K562 (cell line): ENCODE results near the gene PRPF39.

Source experiments
- CTCF ChIP-seq, 3 experiments: IDR thresholded peaks in 2 of 3; conservative IDR thresholded peaks in 1 of 3; 2 replicates each; pipeline ENCODE4 v1.5.1; 2011 to 2012; ENCODE audit warnings: low read length in 3 of 3, mild to moderate bottlenecking in 3 of 3, control low read depth in 2 of 3, improper control_type of control experiment in 1 of 3, inconsistent platforms in 1 of 3, low read depth in 1 of 3, mixed read lengths in 1 of 3, moderate library complexity in 1 of 3; ENCODE audit not compliant: insufficient read depth in 2 of 3
- NFXL1 ChIP-seq: fragments of 450-650 bp; formaldehyde crosslinking; IDR thresholded peaks from 2 replicates; pipeline ENCODE4 v1.4.0; 2021; ENCODE audit warnings: mild to moderate bottlenecking
- NUFIP1 ChIP-seq: fragments of 450-650 bp; IDR thresholded peaks from 2 replicates; pipeline ENCODE4 v1.6.1; 2018; ENCODE audit not compliant: partially characterized antibody
- RBBP5 ChIP-seq: fragments of 200-600 bp; sonication (generic); IDR thresholded peaks from 2 replicates; pipeline ENCODE4 v1.6.1; 2012; ENCODE audit warnings: borderline replicate concordance, mild to moderate bottlenecking, low read length, control low read depth, inconsistent platforms; ENCODE audit not compliant: insufficient read depth, poor library complexity, severe bottlenecking
- SMAD1 ChIP-seq: fragments of 150-350 bp; IDR thresholded peaks from 2 replicates; pipeline ENCODE4 v1.6.1; 2014; ENCODE audit warnings: low read length, low read depth; ENCODE audit not compliant: partially characterized antibody
- SREBF2 ChIP-seq: sonication (generic); formaldehyde crosslinking; IDR thresholded peaks from 2 replicates; pipeline ENCODE4 v1.4.0; 2020; ENCODE audit warnings: mild to moderate bottlenecking, missing genetic modification reagents
- TAF15 ChIP-seq: fragments of 200-400 bp; formaldehyde crosslinking; IDR thresholded peaks from 2 replicates; pipeline ENCODE4 v1.6.1; 2017; ENCODE audit warnings: mild to moderate bottlenecking, low read depth, low read length, moderate library complexity
- TEAD4 ChIP-seq, 2 experiments: sonication (generic) in 1 of 2; formaldehyde crosslinking in 1 of 2; IDR thresholded peaks; 2 replicates each; pipeline versions ENCODE4 v1.6.1 to v1.8.0; 2012 to 2022; ENCODE audit warnings: borderline replicate concordance in 1 of 2, inconsistent platforms in 1 of 2, low read length in 1 of 2, mild to moderate bottlenecking in 1 of 2, missing genetic modification reagents in 1 of 2
- ZNF217 ChIP-seq: sonication (generic); formaldehyde crosslinking; IDR thresholded peaks from 2 replicates; pipeline ENCODE4 v1.8.0; 2022; ENCODE audit warnings: mild to moderate bottlenecking, missing genetic modification reagents

GRCh38 chr14:45135659-45136395 is 51.9 kb downstream of the PRPF39 start, which contains the start of gene FANCM:
- TF ChIP-seq NFXL1 (no peak), NUFIP1 (no peak), ZNF217 (CRISPR knock-in tag) (no peak), SREBF2 (CRISPR knock-in tag) (no peak), RBBP5 (peak; percentile 88), TEAD4 (IDR thresholded peaks at IDR 0.05; ENCODE audit: low read length) (no peak), TEAD4 (CRISPR knock-in tag; IDR thresholded peaks at IDR 0.05; ENCODE audit: borderline replicate concordance) (no peak), SMAD1 (no peak), CTCF (IDR thresholded peaks at IDR 0.05 in 2 of 3, conservative IDR thresholded peaks at IDR 0.05 in 1 of 3; ENCODE audit: insufficient read depth in 2 of 3, low read depth in 1 of 3, low read length in 3 of 3) (no peak), TAF15 (no peak)
